Cortex of kidney (tissue), 1 donor: ENCODE results near the gene SLC6A19.

Experiments used
- DNase-seq: peaks from one replicate; lab custom pipeline; 2025; lab: John Stamatoyannopoulos, UW

The SLC6A19 gene

DNA sequence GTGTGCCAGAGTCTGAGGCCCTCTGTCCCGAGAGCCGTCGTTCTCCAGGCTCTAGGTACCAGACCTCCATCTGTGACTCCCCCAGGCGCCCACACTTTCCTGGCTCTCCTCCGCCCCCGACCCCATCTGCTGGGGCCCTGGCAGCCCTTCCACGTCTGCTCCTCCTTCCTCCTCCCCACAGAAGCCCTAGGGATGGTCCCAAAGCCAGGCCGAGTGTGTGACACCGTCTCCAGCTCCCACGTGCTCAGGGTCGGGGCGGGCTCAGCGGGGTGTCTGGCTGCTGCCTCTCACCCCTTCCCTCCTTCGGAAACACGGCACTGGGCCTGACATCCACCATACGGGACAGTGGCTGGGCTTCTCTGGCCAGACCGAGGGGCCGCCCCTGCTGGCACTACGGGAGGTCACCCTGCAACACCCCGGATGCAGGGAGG, 20.5 kb upstream of the SLC6A19 start:
- DNase-seq, result no peak

- DNase-seq, result no peak
Measured at GRCh38 chr5:1181451-1182359, 19.7 kb upstream of the SLC6A19 start.

- DNase-seq, result no peak
Measured at GRCh38 chr5:1182360-1182632, 19.1 kb upstream of the SLC6A19 start.

GRCh38 chr5:1182633-1183423, 18.6 kb upstream of the SLC6A19 start:
- DNase-seq, result no peak

DNA sequence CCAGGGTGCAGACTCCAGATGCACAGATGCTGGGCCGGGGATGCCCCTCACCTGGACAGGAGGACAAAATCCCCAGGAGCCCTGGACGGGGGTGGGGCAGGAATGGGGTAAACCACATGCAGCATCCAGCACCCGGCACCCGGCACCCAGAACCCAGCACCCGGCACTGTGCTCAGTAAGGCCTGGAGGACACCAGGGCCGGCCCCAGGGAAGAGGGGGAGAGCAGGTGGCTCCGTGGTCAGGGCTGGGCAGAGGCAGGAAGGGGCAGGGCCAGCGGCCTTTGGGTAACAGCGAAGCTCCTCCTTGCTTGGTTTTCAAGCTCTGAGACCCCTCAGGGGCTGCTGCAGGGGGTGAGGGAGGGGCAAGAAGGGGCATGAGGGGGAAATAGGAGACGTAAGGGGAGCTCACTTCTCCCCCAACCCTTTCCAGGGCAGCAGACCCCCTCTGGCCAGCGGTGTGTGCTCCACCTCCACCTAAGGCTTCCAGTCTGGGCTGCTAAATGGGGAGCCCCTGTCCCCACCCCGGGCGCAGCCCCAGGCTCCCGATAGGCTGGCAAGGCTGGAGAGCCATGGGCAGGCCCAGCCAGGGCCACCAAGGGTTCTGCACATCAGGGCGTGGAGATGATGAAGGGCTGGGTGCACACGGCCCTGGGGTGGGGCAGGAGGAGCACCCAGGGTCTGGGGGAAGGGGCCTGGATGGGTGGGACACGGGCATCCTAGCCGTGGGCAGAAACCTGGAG, 17.8 kb upstream of the SLC6A19 start:
- no peak for DNase-seq

DNA sequence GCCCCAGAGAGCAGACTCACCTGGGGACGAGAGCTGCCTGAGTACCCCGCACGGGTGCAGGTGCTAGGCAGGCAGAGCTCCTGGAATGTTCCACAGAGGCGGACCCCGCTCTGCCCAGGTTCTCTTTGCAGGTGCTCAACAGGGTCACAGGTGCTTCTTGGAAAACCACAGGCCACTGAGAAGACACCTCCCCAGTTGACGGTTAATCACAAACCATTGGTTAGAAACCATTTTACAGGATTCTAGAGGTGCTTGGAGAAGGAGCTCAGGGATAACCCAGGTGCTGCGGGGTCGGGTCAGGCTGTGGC, 17.3 kb upstream of the SLC6A19 start:
- DNase-seq, result no peak

DNA sequence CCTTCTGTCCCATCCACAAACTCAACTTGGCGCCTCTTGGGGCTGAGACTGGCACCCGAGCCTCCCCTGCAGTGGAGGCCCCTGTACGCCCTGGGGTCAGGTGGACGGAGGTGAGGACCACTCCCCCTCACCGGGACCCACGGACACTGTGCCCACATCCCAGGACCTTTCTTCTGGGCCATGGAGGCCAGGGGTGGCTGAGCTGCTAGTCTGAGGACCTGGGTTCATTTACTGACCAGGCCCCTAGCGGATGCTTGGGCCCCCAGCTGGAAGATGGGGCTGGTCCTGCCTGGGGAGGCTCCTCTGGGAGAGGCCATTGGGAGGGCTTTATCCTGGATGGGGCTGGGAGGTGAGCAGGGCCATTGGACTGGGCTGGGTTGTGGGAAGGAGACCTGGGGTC, 16.9 kb upstream of the SLC6A19 start:
- DNase-seq, result no peak

GRCh38 chr5:1185038-1185627, 16.3 kb upstream of the SLC6A19 start:
- DNase-seq, result no peak

- DNase-seq, result no peak
Measured at GRCh38 chr5:1185629-1186350, 15.6 kb upstream of the SLC6A19 start.

- DNase-seq, result no peak
Measured at GRCh38 chr5:1186351-1187233, 14.8 kb upstream of the SLC6A19 start.

DNA sequence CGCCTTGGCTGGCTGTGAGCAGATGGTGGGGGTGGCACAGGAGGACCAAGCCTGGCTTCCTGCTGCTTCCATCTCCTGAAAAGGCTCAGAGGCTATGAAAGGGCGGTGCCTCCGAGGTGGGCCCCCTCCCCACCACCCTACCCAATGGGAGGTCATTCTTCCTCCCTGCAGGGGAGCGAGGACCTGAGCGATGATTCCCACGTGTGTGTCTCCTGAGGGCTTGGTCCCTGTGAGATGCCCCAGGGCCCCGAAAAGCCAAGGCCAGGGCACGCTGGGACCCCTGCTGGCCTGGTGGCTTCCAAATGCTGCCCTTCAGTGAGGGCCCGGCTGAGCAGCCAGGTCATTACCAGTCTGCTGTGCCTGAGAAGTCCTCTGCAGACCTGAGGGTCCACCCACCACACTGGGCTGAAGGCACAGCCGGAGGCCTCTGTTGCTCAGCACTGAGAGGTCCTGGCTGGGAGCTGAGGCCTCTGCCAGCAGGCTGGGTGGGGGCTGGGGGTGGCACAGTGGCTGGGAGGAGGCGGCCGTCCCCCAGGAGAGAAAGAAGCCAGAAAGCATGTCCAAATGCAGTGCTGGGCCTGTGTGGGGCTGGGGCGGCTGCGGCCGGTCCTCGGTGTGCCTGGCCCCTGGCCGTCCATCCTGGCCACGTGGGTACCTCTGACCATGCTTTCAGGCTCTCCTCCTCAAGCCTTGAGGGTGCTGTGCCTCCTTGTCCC, 14.0 kb upstream of the SLC6A19 start:
- no peak for DNase-seq

DNA sequence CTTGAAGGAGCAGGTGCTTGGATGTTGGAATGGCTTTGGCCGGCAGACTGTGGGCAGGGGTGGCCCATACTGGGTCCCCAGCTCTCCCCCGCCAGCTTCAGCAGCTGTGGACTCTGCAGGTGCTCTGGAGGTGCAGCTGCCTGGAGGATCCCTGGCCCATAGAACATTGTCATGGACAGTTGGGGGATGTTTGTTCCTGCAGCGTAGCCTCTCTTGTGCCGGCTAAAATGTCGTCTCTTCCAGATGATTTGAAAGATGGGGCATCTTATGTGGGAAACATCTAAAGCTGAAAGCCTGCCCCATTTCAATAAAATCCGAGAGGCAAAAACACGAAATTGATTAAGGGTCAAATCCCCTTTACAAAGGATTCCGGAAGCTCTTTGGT, 13.5 kb upstream of the SLC6A19 start:
- DNase-seq, result no peak

GRCh38 chr5:1188464-1188863, 12.9 kb upstream of the SLC6A19 start:
- no peak for DNase-seq

DNA sequence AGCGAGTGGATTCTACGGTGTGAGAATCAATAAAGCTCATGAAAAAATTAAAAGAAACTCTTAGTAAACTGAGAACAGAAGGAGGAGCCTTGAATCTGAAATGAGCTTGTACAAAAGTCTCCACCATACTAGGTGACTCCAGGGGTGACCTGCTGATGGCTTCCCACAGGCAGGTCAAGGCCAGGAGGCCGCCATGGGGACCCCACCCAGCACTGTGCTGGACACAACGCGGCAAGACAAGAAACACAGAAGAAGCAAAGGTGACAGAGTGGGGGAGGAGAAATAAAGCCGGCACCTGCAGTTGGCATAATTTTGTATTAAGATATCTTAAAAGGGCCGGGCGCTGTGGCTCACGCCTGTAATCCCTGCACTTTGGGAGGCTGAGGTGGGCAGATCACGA, 12.1 kb upstream of the SLC6A19 start:
- no peak for DNase-seq

GRCh38 chr5:1190278-1190677, 11.1 kb upstream of the SLC6A19 start:
- no peak for DNase-seq

DNA sequence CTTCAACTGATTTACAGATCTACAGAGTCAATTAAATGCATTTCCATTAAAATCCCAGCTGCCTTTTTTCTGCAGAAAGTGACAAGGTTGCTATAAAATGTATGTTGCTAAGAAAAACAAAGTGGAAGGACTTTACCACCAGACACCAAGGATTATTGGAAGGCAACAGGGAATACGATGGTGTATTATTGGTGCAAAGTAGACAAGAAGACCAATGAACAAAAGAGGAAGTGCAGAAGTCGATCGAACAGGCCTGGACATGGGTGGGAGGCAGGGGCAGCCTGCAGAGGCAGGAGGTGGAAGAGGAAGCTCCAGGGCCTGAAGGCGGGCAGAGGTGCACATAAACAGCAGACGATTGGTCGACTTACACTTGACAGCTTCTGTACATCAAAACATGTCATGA, 10.6 kb upstream of the SLC6A19 start:
- DNase-seq, result no peak

DNA sequence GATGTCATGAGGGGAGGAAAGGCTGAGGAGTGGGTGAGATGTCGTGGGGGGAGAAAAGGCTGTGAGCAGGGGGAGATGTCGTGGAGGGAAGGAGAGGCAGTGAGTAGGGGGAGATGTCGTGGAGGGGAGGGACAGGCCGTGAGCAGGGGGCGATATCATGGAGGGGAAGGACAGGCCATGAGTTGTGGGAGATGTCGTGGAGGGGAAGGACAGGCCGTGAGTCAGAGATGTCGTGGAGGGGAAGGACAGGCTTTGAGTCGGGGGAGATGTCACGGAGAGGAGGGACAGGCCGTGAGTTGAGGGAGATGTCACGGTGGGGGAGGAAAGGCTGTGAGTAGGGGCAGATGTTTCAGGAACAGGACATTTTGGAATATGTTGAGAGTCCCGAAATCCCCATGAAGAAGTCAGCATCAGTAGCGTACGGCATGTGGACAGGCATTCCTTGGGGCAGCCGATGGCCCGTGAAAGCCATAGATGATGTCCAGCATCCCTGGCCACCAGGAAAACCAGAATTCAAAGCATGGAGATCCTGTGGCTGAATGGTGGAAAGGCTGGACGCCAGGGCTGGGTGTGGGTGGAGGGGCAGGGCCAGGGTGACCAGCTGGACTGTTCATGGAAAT, 8.3 kb upstream of the SLC6A19 start:
- no peak for DNase-seq

DNA sequence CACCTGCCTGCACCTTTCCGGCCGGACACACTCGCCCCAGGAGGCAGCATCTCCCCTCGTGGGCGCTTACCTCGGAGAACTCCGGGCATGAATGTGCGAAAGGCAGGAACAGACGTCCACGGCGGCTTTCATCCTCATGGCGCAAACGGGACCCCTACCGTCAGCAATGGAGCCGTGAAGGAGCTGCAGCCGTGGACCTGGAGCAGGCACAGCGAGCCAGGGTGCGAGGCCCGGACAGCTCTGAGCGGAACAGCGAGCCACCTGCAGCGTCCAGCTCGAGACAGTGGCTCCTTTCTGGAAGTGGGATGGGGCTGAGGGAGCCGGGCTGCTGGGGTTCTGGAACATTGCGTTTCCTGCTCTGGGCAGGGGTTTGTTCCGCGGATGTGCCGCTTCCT, 7.8 kb upstream of the SLC6A19 start:
- DNase-seq, result no peak

DNA sequence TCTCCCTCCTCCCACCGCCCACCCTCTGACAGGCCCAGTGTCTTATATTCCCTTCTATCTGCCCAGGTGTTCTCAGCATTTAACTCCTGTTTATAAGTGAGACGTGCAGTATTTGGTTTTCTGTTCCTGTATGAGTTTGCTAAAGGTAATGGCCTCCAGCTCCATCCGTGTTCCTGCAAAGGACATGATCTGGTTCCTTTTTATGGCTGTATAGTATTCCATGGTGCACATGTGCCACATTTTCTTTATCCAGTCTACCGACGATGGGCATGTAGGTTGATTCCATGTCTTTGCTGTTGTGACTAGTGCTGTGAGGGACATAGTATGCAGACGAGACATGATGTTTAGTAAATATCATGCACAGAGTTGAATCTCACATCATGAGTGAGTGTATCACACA, 7.0 kb upstream of the SLC6A19 start:
- no peak for DNase-seq

DNA sequence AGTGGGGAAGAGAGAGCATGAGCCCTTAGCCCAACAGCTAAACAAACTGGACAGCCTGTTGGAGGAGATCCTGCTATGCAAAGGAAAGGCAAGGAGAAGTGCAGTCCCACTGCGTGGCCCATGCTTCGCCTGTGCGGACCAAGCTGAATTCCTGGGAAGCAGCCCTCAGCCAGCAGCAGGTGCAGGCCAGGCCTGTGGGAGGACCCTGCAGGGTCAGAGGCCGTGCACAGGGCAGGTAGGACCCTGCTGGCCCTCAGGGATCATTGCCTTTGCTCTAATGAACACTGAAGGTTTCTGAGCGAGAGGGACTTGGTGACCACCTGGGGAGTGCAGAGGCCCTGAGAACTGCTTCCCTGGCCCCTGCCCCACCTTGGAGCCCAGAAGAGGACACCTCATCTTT, 6.0 kb upstream of the SLC6A19 start:
- no peak for DNase-seq
